IPS-15b (cell line): ENCODE data around the gene EDC3.

Experiments
- H3K27me3 ChIP-seq: one replicate; pipeline ENCODE4 v1.6.1; 2013; ENCODE audit warnings: low read length; ENCODE audit not compliant: control insufficient read depth, insufficient read depth
- H3K36me3 ChIP-seq: one replicate; pipeline ENCODE4 v1.6.1; 2013; ENCODE audit warnings: low read length; ENCODE audit not compliant: control insufficient read depth, insufficient read depth
- H3K4me1 ChIP-seq: one replicate; pipeline ENCODE4 v1.6.1; 2013; ENCODE audit warnings: mild to moderate bottlenecking, low read length; ENCODE audit not compliant: control insufficient read depth, insufficient read depth
- H3K4me3 ChIP-seq: one replicate; pipeline ENCODE4 v1.5.1; 2013; ENCODE audit warnings: low read depth, low read length
- H3K9ac ChIP-seq: one replicate; pipeline ENCODE4 v1.6.1; 2013; ENCODE audit warnings: low read depth, mild to moderate bottlenecking, low read length
- H3K9me3 ChIP-seq: one replicate; pipeline ENCODE4 v1.6.1; 2013; ENCODE audit warnings: mild to moderate bottlenecking, low read length; ENCODE audit not compliant: control insufficient read depth, insufficient read depth

Gene EDC3

DNA sequence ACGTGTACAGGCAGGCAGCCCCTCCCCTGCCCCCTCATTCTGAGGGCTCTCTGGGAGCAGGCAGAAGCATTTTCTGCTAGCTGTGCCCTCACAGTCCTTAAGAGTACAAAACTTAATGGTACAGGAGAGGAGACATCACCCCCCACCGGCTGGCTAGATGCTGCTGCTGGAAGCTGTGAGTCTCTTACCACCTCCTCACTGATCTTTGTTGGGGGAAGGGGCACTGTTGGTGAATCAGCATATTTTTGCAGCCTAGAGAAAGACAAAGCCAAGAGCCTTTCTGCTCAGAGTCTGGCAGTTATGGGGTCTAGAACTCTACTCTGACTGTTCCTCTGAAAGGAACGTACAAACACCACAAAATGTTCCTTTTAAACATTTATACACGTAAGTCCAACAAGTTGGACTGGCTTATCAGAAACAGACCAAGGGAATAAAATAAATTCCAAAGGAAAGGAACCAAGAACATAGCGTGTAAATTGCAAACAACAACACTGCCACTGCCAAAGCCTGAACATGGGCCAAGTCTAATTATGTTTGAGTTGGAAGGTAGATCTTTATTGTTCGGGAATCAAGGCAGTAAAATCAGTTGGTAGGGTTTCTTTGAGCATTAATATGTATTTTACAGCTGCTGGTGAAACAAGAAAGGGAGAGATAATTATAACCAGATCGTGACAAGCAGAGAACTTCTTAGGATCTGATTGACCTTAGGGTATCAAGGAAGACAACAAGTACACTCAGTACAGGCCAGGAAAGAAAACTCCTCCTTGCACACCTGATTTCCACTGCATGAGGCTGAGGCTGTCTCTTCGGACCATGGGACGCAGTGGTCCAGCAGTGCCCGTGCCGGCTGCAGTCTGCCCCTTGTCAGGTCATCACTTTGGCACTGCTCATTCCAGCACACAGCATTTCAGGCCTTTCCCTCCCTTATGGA is 52.8 kb downstream of the EDC3 start:
- Histone ChIP-seq H3K27me3 (no peaks in the 10 kb centered on the region), H3K4me1 (peaks cover 13% of the 10 kb centered on the region), H3K9me3 (no peaks in the 10 kb centered on the region), H3K4me3 (no peak overlapping the region), H3K36me3 (peaks cover 13% of the 10 kb centered on the region), H3K9ac (peak overlapping the region; percentile 28)

DNA sequence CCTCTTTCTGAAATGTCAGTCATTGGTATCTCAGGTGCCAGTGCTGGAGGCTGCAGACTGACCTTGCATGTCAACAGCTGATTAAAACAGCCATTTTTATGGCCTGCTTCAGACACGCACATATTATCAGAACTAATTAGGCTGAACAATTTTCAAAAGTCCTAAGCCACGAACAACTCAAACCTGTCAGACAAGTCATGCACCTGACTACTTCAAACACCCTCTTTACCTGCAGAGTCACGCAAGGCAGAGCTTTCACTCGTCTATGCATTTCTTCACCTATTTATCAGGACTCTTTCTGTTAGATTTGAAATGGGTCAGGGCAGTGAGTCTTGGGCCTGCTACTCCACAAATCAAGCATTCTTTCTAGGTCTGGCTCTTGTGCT is 53.5 kb downstream of the EDC3 start:
- no peak overlapping the region for H3K4me3 ChIP-seq
- H3K9me3 ChIP-seq: no peaks in the 10 kb centered on the region
- peaks cover 13% of the 10 kb centered on the region for H3K36me3 ChIP-seq
- peak overlapping the region; percentile 12 for H3K9ac ChIP-seq
- peaks cover 13% of the 10 kb centered on the region for H3K4me1 ChIP-seq
- no peaks in the 10 kb centered on the region for H3K27me3 ChIP-seq

GRCh38 chr15:74641151-74641550 is 54.7 kb downstream of the EDC3 start:
- Histone ChIP-seq H3K27me3 (no peaks in the 10 kb centered on the region), H3K9me3 (no peaks in the 10 kb centered on the region), H3K9ac (no peak overlapping the region), H3K4me1 (peaks cover 13% of the 10 kb centered on the region), H3K36me3 (peaks cover 18% of the 10 kb centered on the region), H3K4me3 (no peak overlapping the region)

- Histone ChIP-seq H3K4me1 (peaks cover 1% of the 10 kb centered on the region), H3K9me3 (no peaks in the 10 kb centered on the region), H3K9ac (no peak overlapping the region), H3K36me3 (peaks cover 41% of the 10 kb centered on the region), H3K4me3 (no peak overlapping the region), H3K27me3 (no peaks in the 10 kb centered on the region)
Measured at GRCh38 chr15:74636984-74637383, 58.8 kb downstream of the EDC3 start.

DNA sequence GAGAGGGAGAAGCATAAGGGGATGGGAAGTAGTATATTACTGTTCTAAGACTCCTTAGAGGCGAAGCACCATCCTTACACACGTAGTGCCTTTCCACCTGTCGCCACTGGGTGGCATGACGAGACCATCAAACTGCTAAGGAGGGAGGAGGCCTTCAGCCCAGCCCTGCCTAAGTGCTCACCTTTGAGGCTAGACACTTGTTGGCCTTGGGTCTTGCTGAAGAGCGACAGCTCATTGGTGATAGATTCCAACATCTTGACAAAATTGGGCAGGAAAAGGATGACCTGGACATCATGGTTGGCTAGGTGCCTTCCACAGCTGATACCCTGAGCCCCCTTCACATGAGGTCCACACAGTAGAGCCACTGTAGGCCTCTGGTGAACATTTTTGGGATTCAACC is 60.6 kb downstream of the EDC3 start:
- no peak overlapping the region for H3K4me3 ChIP-seq
- H3K9me3 ChIP-seq: no peaks in the 10 kb centered on the region
- H3K4me1 ChIP-seq: no peaks in the 10 kb centered on the region
- no peak overlapping the region for H3K9ac ChIP-seq
- no peaks in the 10 kb centered on the region for H3K27me3 ChIP-seq
- H3K36me3 ChIP-seq: peaks cover 56% of the 10 kb centered on the region

DNA sequence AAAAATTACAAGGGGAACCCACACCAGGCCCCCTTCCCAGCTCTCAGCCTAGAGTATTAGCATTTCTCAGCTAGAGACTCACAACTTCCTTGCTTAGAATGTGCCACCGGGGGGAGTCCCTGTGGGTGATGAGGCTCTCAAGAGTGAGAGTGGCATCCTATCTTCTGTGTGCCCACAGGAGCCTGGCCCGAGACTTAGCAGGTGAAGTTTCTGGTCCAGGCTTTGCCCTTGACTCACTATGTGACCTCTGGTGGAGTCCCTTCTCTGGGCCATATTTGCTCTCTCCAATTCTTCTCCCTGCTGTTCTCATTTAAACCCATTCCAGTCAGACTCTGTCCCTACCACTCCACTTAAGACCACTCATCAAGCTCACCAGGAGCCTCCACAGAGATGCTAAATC is 62.0 kb downstream of the EDC3 start:
- no peaks in the 10 kb centered on the region for H3K27me3 ChIP-seq
- no peaks in the 10 kb centered on the region for H3K9me3 ChIP-seq
- no peak overlapping the region for H3K9ac ChIP-seq
- H3K4me1 ChIP-seq: no peaks in the 10 kb centered on the region
- H3K36me3 ChIP-seq: peaks cover 51% of the 10 kb centered on the region
- no peak overlapping the region for H3K4me3 ChIP-seq

DNA sequence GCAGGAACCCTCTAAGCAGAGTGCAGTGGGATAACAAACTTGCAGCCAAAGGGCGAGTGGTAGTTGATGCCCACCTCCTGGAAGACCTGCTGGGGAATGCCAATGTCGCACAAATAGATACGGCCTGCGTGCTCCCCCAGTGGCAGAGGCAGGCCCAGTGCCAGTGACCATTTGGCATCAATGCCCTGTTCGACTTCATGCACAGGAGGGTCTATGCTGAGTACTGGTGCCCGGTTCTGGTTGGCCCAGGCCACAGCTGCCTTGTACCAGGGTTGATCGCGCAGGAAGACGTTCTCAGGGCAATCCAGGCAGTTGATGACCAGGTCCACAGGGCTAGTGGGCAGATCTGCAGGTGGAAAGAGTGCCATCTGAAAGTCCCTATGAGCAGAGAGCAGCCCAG is 63.2 kb downstream of the EDC3 start:
- Histone ChIP-seq H3K4me3 (no peak overlapping the region), H3K27me3 (no peaks in the 10 kb centered on the region), H3K9ac (no peak overlapping the region), H3K36me3 (peaks cover 60% of the 10 kb centered on the region), H3K4me1 (no peaks in the 10 kb centered on the region), H3K9me3 (no peaks in the 10 kb centered on the region)

DNA sequence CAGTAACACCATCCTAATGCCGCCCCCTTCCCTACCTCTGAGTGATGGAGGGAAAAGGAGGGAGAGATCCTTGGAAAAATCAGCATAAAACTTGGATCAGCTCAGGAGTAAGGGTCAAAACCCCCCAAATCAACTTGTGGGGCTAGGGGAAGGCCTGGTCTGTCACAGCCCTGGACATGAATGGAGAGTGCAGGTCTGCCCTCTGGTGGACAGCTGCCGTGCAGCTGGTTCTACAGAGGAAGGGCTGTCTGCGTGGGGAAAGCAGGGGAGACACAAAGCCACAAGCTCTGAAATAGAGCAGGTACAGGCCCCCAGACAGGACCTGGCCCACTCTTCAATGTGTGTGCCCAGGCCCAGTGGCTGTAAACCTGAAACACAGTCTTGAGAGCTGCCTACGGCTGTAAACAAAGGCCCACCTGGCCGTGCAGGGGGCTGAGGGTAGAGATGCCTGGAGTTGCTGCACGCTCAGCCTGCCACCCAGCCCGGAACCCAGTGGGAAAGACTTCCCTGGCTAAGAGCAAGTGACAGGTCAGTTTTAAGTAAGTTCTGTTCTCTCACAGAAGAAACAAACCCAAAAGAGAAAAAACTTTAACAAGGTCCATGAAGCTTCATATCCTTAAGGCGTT is 63.8 kb downstream of the EDC3 start:
- H3K27me3 ChIP-seq: no peaks in the 10 kb centered on the region
- no peak overlapping the region for H3K4me3 ChIP-seq
- H3K9ac ChIP-seq: no peak overlapping the region
- no peaks in the 10 kb centered on the region for H3K4me1 ChIP-seq
- no peaks in the 10 kb centered on the region for H3K9me3 ChIP-seq
- peaks cover 64% of the 10 kb centered on the region for H3K36me3 ChIP-seq

GRCh38 chr15:74631408-74631807 is 64.4 kb downstream of the EDC3 start:
- Histone ChIP-seq H3K27me3 (no peaks in the 10 kb centered on the region), H3K4me3 (no peak overlapping the region), H3K9ac (no peak overlapping the region), H3K4me1 (no peaks in the 10 kb centered on the region), H3K9me3 (no peaks in the 10 kb centered on the region), H3K36me3 (peaks cover 60% of the 10 kb centered on the region)

GRCh38 chr15:74631087-74631385 is 64.8 kb downstream of the EDC3 start:
- Histone ChIP-seq H3K9me3 (no peaks in the 10 kb centered on the region), H3K27me3 (no peaks in the 10 kb centered on the region), H3K4me1 (no peaks in the 10 kb centered on the region), H3K4me3 (no peak overlapping the region), H3K9ac (no peak overlapping the region), H3K36me3 (peaks cover 63% of the 10 kb centered on the region)

DNA sequence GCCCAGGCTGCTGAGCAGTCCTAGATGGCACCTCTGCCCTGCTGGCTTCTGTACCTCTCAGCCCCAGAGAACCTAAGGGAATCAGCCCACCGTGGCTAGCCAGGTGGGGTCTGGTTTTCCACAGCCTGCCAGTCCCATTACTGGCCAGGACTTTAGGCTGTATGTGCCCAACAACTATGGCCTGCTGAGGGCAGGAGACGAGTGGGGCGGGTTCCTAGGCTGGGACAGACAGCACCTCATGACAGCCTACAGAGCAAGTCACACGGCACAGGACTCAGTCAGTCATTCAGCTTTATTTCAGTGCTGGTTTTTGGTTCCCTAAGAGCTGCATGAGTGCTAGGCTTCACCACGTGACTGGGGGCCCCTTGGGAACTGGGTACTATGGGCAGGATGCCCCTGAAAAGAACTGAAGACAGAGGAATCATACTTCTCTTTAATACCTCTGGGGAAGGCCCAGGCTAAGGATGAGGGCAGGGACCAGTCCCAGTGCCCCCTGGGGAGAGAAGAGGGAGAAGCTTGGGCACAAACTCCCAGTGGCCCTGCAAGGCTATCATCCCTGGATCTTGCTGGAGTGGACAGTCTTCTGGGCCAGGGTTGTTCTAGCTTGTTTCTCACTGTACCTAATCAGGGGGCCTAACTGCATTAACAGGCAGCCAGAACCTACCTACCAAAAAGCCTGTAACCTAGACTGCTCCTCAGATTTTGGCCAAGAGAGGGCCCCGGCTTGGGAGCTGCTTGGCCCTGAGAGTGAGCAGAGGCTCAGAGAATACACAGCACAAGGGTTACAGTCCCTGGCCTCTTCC is 65.3 kb downstream of the EDC3 start:
- Histone ChIP-seq H3K9ac (no peak overlapping the region), H3K27me3 (no peaks in the 10 kb centered on the region), H3K4me1 (no peaks in the 10 kb centered on the region), H3K36me3 (peaks cover 65% of the 10 kb centered on the region), H3K4me3 (no peak overlapping the region), H3K9me3 (no peaks in the 10 kb centered on the region)
